ENCODE measurements around the gene TRAPPC3L.

GRCh38 chr6:116458264-116458663, 87.2 kb downstream of the TRAPPC3L start:
- no peak for TF ChIP-seq ZNF274 (IDR thresholded peaks at IDR 0.05; ENCODE audit: low read depth, low read length)
- TF ChIP-seq YY1 (IDR thresholded peaks at IDR 0.05; ENCODE audit: insufficient read depth, insufficient read length) = no peak
- TF ChIP-seq SUZ12 (IDR thresholded peaks at IDR 0.05; ENCODE audit: extremely low read depth, insufficient read depth, insufficient read length) = no peak

Measured in NT2/D1 (cell line).